DMS53 treated with DMSO at 0.1 percent for 48 hours (cell line): ENCODE results near the gene GRIP2.

Source experiments
- DNase-seq: peaks from one replicate; lab custom pipeline; 2025; ENCODE audit not compliant: unreplicated experiment; lab: John Stamatoyannopoulos, UW

Gene GRIP2

GRCh38 chr3:14487821-14488220, 52.3 kb downstream of the GRIP2 start:
- DNase-seq = no peak

- DNase-seq = no peak
Measured at GRCh38 chr3:14487086-14487485, 53.1 kb downstream of the GRIP2 start.

GRCh38 chr3:14486460-14486859, 53.7 kb downstream of the GRIP2 start:
- DNase-seq = no peak

GRCh38 chr3:14485981-14486380, 54.2 kb downstream of the GRIP2 start:
- no peak for DNase-seq

- DNase-seq = no peak
Measured at GRCh38 chr3:14484741-14485140, 55.4 kb downstream of the GRIP2 start.

GRCh38 chr3:14483286-14483685, 56.9 kb downstream of the GRIP2 start:
- no peak for DNase-seq

GRCh38 chr3:14482271-14482721, 57.8 kb downstream of the GRIP2 start:
- DNase-seq = no peak

- no peak for DNase-seq
Measured at GRCh38 chr3:14481646-14482036, 58.5 kb downstream of the GRIP2 start.

GRCh38 chr3:14481018-14481645, 59.0 kb downstream of the GRIP2 start:
- DNase-seq = no peak

GRCh38 chr3:14480207-14481017, 59.7 kb downstream of the GRIP2 start:
- no peak for DNase-seq

- no peak for DNase-seq
Measured at GRCh38 chr3:14479591-14479990, 60.6 kb downstream of the GRIP2 start.

GRCh38 chr3:14478956-14479550, 61.1 kb downstream of the GRIP2 start:
- DNase-seq = no peak

- no peak for DNase-seq
Measured at GRCh38 chr3:14477311-14477935, 62.7 kb downstream of the GRIP2 start.

GRCh38 chr3:14476583-14477265, 63.4 kb downstream of the GRIP2 start:
- no peak for DNase-seq

GRCh38 chr3:14475621-14476020, 64.5 kb downstream of the GRIP2 start:
- DNase-seq = no peak

GRCh38 chr3:14474363-14475081, 65.6 kb downstream of the GRIP2 start:
- DNase-seq = no peak

GRCh38 chr3:14473411-14473891, 66.7 kb downstream of the GRIP2 start:
- DNase-seq = no peak

- no peak for DNase-seq
Measured at GRCh38 chr3:14472471-14473351, 67.4 kb downstream of the GRIP2 start.

- DNase-seq = no peak
Measured at GRCh38 chr3:14471690-14472089, 68.5 kb downstream of the GRIP2 start.
